ENCODE data around the gene PARP16.

DNA sequence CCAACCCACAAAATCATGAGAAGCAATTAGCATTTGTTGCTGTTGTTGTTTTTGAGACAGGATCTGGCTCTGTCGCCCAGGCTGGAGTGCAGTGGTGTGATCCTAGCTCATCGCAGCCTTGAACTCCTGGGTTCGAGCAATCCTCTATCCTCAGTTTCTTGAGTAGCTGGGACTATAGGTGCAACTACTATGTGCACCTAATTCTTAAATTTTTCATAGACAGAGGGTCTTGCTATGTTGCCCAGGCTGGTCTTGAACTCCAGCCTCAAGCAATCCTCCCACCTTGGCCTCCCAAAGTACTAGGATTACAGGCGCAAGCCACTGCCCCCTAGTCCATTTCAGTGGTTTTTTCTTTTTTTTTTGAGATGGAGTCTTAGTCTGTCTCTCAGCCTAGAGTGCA, 18.3 kb downstream of the PARP16 start:
- TF ChIP-seq EZH2 (IDR thresholded peaks at IDR 0.05) (no peak), POLR2AphosphoS5 (IDR thresholded peaks at IDR 0.05; ENCODE audit: borderline replicate concordance, low read depth, low read length) (no peak), FOXP2 (optimal IDR thresholded peaks at IDR 0.05; ENCODE audit: control extremely low read depth, extremely low read length, insufficient read depth) (no peak)
